HepG2 (cell line): ENCODE data around the gene SALL2. TPM values are rescaled to one million over a fixed set of nuclear protein-coding genes. Genes with fewer than 3 reads are reported as not detected.
A peak's percentile ranks its signal among the peaks of the same experiment; 100 is the strongest.

Experiments used
- ETV6 ChIP-seq: sonication (generic); formaldehyde crosslinking; conservative IDR thresholded peaks from 2 replicates; pipeline ENCODE4 v1.4.0; 2020; ENCODE audit warnings: missing genetic modification reagents
- FOXM1 ChIP-seq: sonication (generic); formaldehyde crosslinking; IDR thresholded peaks from 2 replicates; pipeline ENCODE4 v1.5.0; 2020; ENCODE audit warnings: missing genetic modification reagents
- GABPA ChIP-seq, 2 experiments: IDR thresholded peaks; 2 replicates each; pipeline ENCODE4 v1.6.1; 2011 to 2016; ENCODE audit warnings: low read depth in 2 of 2, low read length in 1 of 2, missing biosample characterization in 1 of 2, missing genetic modification characterization in 1 of 2
- GLI4 ChIP-seq: sonication (generic); formaldehyde crosslinking; IDR thresholded peaks from 2 replicates; pipeline ENCODE4 v1.5.1; 2020; ENCODE audit warnings: missing genetic modification reagents, mild to moderate bottlenecking, moderate library complexity, borderline replicate concordance
- IKZF4 ChIP-seq: sonication (generic); formaldehyde crosslinking; IDR thresholded peaks from 2 replicates; pipeline ENCODE4 v1.5.1; 2020; ENCODE audit warnings: borderline replicate concordance, mild to moderate bottlenecking, low read depth, missing genetic modification reagents; ENCODE audit errors: not compliant biosample characterization
- MED8 ChIP-seq: sonication (generic); formaldehyde crosslinking; IDR thresholded peaks from 2 replicates; pipeline ENCODE4 v1.8.1; 2023; ENCODE audit warnings: mild to moderate bottlenecking, missing genetic modification reagents; ENCODE audit not compliant: insufficient replicate concordance
- NCOR1 ChIP-seq: fragments of 200-600 bp; sonication (generic); IDR thresholded peaks from 2 replicates; pipeline ENCODE4 v1.7.0; 2017; ENCODE audit warnings: antibody characterized with exemption, low read length, borderline replicate concordance
- PAX8 ChIP-seq: sonication (generic); formaldehyde crosslinking; IDR thresholded peaks from 2 replicates; pipeline ENCODE4 v1.8.0; 2022; ENCODE audit warnings: mild to moderate bottlenecking, missing genetic modification reagents, borderline replicate concordance
- PTBP1 ChIP-seq: fragments of 200-400 bp; formaldehyde crosslinking; IDR thresholded peaks from 2 replicates; pipeline ENCODE4 v1.6.1; 2018; ENCODE audit warnings: low read length, low read depth; ENCODE audit not compliant: poor library complexity, severe bottlenecking
- SRF ChIP-seq: IDR thresholded peaks from 2 replicates; pipeline ENCODE4 v1.6.1; 2011; ENCODE audit warnings: mild to moderate bottlenecking, low read depth, low read length, moderate library complexity
- ZFP36L1 ChIP-seq: sonication (generic); formaldehyde crosslinking; IDR thresholded peaks from 2 replicates; pipeline ENCODE4 v1.8.0; 2022; ENCODE audit warnings: mild to moderate bottlenecking, missing genetic modification reagents, moderate library complexity
- ZKSCAN8 ChIP-seq: IDR thresholded peaks from 2 replicates; pipeline ENCODE4 v1.6.1; 2016; ENCODE audit warnings: borderline replicate concordance, missing genetic modification reagents, missing compliant biosample characterization
- ZNF260 ChIP-seq: sonication (generic); formaldehyde crosslinking; IDR thresholded peaks from 2 replicates; pipeline ENCODE4 v1.4.0; 2020; ENCODE audit warnings: missing genetic modification reagents, low read depth, mild to moderate bottlenecking, borderline replicate concordance
- ZNF382 ChIP-seq: sonication (generic); formaldehyde crosslinking; IDR thresholded peaks from 2 replicates; pipeline ENCODE4 v1.5.0; 2020; ENCODE audit warnings: missing genetic modification reagents, mild to moderate bottlenecking, borderline replicate concordance
- ZNF543 ChIP-seq: sonication (generic); formaldehyde crosslinking; IDR thresholded peaks from 2 replicates; pipeline ENCODE4 v1.4.0; 2020; ENCODE audit warnings: mild to moderate bottlenecking, missing genetic modification reagents
- ZNF761 ChIP-seq: sonication (generic); formaldehyde crosslinking; conservative IDR thresholded peaks from 2 replicates; pipeline ENCODE4 v1.4.0; 2020; ENCODE audit warnings: mild to moderate bottlenecking, missing genetic modification reagents
- ZNF772 ChIP-seq: sonication (generic); formaldehyde crosslinking; IDR thresholded peaks from 2 replicates; pipeline ENCODE4 v1.5.0; 2020; ENCODE audit warnings: mild to moderate bottlenecking, missing genetic modification reagents
- polyA plus RNA-seq, 8 experiments: library from polyadenylated mRNA; depleted of rRNA in 3 of 8; stranded (reverse) in 7 of 8; unstranded in 1 of 8; fragments of >200 nt; fragmentation: Illumina TruSeq in 4 of 8; extraction: Trizol in 4 of 8; gene quantifications; 2 replicates each; pipeline versions ENCODE4 v1.2.1 to v1.2.3, GENCODE V29; 2011 to 2016; ENCODE audit warnings: low read depth in 4 of 8, missing spikeins in 1 of 8, mixed read lengths in 1 of 8; ENCODE audit not compliant: insufficient read depth in 1 of 8
- total RNA-seq, 5 experiments: library from RNA; depleted of rRNA; stranded (reverse); fragments of >200 nt; fragmentation: Illumina TruSeq; extraction: Trizol; gene quantifications; 2 replicates each; pipeline ENCODE4 v1.2.3, GENCODE V29; 2016; ENCODE audit warnings: low read depth in 1 of 5
- TF ChIP-seq, protein P1 (sequence below): sonication (generic); formaldehyde crosslinking; IDR thresholded peaks from 2 replicates; pipeline ENCODE4 v1.5.0; 2020; ENCODE audit warnings: mild to moderate bottlenecking, missing genetic modification reagents, borderline replicate concordance
- TF ChIP-seq, protein P2 (sequence below): IDR thresholded peaks from 2 replicates; pipeline ENCODE4 v1.6.1; 2016
- TF ChIP-seq, protein P3 (sequence below): sonication (generic); formaldehyde crosslinking; conservative IDR thresholded peaks from 2 replicates; pipeline ENCODE4 v1.8.0; 2022; ENCODE audit warnings: low read depth, missing genetic modification reagents
- TF ChIP-seq, protein P4 (sequence below): sonication (generic); formaldehyde crosslinking; IDR thresholded peaks from 2 replicates; pipeline ENCODE4 v1.5.1; 2020; ENCODE audit warnings: mild to moderate bottlenecking, missing genetic modification reagents, moderate library complexity

The SALL2 gene
- total and polyA plus RNA-seq, 2 of the 13 experiments (the other 11 are each of a cell fraction or from before 2014, with no cell fraction given): 4.9 to 5.8 TPM

DNA sequence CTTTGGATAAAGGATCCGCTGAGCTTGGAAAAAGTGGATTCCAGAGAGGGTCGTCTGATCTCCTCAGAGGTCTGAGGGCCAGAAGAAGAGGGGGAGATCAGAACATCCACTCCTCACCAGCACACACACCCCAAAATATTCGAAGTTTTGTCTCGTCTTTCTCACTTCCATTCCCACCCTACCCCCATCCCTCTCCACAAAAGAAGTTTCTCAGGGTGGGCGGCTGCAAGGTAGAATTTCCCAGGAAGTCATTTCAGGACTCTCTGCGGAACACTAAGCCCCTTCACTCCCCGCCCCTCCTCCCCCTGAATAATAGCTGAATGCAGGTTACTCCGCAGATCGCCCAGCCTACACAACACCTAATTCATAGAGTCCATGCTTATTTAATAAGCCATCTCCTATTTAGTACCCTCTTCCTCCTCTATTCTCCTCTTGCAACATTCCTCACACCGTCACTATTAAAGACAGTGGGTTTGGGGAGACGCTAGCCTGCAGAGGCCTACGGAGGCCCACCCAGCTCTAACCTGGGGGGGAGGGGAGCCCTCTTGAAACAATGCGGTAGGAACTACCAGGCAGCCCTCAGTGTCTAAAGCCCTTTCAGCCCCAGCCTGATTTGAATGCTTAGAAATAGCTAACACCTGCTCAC is 649 bp upstream of the SALL2 start (continued):
- TF ChIP-seq, protein P1, sequence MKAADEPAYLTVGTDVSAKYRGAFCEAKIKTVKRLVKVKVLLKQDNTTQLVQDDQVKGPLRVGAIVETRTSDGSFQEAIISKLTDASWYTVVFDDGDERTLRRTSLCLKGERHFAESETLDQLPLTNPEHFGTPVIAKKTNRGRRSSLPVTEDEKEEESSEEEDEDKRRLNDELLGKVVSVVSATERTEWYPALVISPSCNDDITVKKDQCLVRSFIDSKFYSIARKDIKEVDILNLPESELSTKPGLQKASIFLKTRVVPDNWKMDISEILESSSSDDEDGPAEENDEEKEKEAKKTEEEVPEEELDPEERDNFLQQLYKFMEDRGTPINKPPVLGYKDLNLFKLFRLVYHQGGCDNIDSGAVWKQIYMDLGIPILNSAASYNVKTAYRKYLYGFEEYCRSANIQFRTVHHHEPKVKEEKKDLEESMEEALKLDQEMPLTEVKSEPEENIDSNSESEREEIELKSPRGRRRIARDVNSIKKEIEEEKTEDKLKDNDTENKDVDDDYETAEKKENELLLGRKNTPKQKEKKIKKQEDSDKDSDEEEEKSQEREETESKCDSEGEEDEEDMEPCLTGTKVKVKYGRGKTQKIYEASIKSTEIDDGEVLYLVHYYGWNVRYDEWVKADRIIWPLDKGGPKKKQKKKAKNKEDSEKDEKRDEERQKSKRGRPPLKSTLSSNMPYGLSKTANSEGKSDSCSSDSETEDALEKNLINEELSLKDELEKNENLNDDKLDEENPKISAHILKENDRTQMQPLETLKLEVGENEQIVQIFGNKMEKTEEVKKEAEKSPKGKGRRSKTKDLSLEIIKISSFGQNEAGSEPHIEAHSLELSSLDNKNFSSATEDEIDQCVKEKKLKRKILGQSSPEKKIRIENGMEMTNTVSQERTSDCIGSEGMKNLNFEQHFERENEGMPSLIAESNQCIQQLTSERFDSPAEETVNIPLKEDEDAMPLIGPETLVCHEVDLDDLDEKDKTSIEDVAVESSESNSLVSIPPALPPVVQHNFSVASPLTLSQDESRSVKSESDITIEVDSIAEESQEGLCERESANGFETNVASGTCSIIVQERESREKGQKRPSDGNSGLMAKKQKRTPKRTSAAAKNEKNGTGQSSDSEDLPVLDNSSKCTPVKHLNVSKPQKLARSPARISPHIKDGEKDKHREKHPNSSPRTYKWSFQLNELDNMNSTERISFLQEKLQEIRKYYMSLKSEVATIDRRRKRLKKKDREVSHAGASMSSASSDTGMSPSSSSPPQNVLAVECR (CRISPR knock-in tag): no peak
- TF ChIP-seq IKZF4 (CRISPR knock-in tag) (no peak), PTBP1 (no peak), ZNF772 (CRISPR knock-in tag) (no peak), MED8 (no peak), FOXM1 (CRISPR knock-in tag) (no peak), ZNF543 (CRISPR knock-in tag) (no peak), ZNF260 (CRISPR knock-in tag) (no peak), ZKSCAN8 (CRISPR knock-in tag) (no peak), GLI4 (CRISPR knock-in tag) (no peak), ZNF761 (CRISPR knock-in tag) (no peak), ZFP36L1 (CRISPR knock-in tag) (0 out of 2 replicates have a peak, but pooled peaks have one; percentile 3), NCOR1 (no peak), GABPA (IDR thresholded peaks at IDR 0.05; ENCODE audit: low read depth, low read length) (no peak), GABPA (CRISPR knock-in tag; IDR thresholded peaks at IDR 0.05; ENCODE audit: low read depth) (no peak), SRF (no peak), ETV6 (CRISPR knock-in tag) (no peak; the same call in 1 of the 2 replicates), ZNF382 (CRISPR knock-in tag) (no peak), PAX8 (no peak)
- TF ChIP-seq, protein P2, sequence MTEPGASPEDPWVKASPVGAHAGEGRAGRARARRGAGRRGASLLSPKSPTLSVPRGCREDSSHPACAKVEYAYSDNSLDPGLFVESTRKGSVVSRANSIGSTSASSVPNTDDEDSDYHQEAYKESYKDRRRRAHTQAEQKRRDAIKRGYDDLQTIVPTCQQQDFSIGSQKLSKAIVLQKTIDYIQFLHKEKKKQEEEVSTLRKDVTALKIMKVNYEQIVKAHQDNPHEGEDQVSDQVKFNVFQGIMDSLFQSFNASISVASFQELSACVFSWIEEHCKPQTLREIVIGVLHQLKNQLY (CRISPR knock-in tag): no peak
- TF ChIP-seq, protein P3, sequence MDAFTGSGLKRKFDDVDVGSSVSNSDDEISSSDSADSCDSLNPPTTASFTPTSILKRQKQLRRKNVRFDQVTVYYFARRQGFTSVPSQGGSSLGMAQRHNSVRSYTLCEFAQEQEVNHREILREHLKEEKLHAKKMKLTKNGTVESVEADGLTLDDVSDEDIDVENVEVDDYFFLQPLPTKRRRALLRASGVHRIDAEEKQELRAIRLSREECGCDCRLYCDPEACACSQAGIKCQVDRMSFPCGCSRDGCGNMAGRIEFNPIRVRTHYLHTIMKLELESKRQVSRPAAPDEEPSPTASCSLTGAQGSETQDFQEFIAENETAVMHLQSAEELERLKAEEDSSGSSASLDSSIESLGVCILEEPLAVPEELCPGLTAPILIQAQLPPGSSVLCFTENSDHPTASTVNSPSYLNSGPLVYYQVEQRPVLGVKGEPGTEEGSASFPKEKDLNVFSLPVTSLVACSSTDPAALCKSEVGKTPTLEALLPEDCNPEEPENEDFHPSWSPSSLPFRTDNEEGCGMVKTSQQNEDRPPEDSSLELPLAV (CRISPR knock-in tag): no peak
- TF ChIP-seq, protein P4, sequence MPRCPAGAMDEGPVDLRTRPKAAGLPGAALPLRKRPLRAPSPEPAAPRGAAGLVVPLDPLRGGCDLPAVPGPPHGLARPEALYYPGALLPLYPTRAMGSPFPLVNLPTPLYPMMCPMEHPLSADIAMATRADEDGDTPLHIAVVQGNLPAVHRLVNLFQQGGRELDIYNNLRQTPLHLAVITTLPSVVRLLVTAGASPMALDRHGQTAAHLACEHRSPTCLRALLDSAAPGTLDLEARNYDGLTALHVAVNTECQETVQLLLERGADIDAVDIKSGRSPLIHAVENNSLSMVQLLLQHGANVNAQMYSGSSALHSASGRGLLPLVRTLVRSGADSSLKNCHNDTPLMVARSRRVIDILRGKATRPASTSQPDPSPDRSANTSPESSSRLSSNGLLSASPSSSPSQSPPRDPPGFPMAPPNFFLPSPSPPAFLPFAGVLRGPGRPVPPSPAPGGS (CRISPR knock-in tag): no peak; the same call in 1 of the 2 replicates
